Kidney tubule cell (primary cell): ENCODE results near the gene ATAT1.

Experiments
- DNase-seq: peaks from one replicate; pipeline ENCODE4 v3.0.0-alpha.2; 2018; ENCODE audit warnings: low spot score

ATAT1 gene

GRCh38 chr6:30626484-30627366, at the start of gene ATAT1:
Gene ATAT1 (plus strand): TSS chr6:30626874.
- DNase-seq: peak; percentile 77

GRCh38 chr6:30578051-30578450, 48.6 kb upstream of the ATAT1 start:
- no peak for DNase-seq

GRCh38 chr6:30583921-30584320, 42.8 kb upstream of the ATAT1 start:
- no peak for DNase-seq

GRCh38 chr6:30589754-30590358, 36.8 kb upstream of the ATAT1 start:
- DNase-seq: no peak

- no peak for DNase-seq
Measured at GRCh38 chr6:30590509-30590908, 36.2 kb upstream of the ATAT1 start.

- peak; percentile 9 for DNase-seq
Measured at GRCh38 chr6:30591008-30591407, 35.7 kb upstream of the ATAT1 start.

GRCh38 chr6:30592287-30592686, 34.4 kb upstream of the ATAT1 start:
- DNase-seq: no peak

GRCh38 chr6:30597315-30598144, 29.1 kb upstream of the ATAT1 start:
- DNase-seq: peak; percentile 75

GRCh38 chr6:30598912-30599624, 27.6 kb upstream of the ATAT1 start:
- no peak for DNase-seq

- DNase-seq: no peak
Measured at GRCh38 chr6:30599625-30600324, 26.9 kb upstream of the ATAT1 start.

- DNase-seq: no peak
Measured at GRCh38 chr6:30600451-30600961, 26.2 kb upstream of the ATAT1 start.

GRCh38 chr6:30601436-30601814, 25.2 kb upstream of the ATAT1 start:
- DNase-seq: no peak

GRCh38 chr6:30601815-30602641, 24.6 kb upstream of the ATAT1 start:
- DNase-seq: no peak

GRCh38 chr6:30603961-30604360, 22.7 kb upstream of the ATAT1 start:
- DNase-seq: no peak

- DNase-seq: no peak
Measured at GRCh38 chr6:30610065-30610464, 16.6 kb upstream of the ATAT1 start.

- no peak for DNase-seq
Measured at GRCh38 chr6:30611150-30611855, 15.4 kb upstream of the ATAT1 start.

GRCh38 chr6:30611856-30612194, 14.8 kb upstream of the ATAT1 start:
- no peak for DNase-seq

- peak; percentile 38 for DNase-seq
Measured at GRCh38 chr6:30612213-30612612, 14.5 kb upstream of the ATAT1 start.

GRCh38 chr6:30612687-30613248, 13.9 kb upstream of the ATAT1 start:
- DNase-seq: peak; percentile 84
